IPS DF 6.9 (cell line): ENCODE measurements around the gene TAB2.

ENCODE experiments used
- DNase-seq: peaks from one replicate; pipeline ENCODE4 v3.0.0-alpha.2; 2013; ENCODE audit warnings: low read depth, low spot score
- H3K27ac ChIP-seq: one replicate; pipeline ENCODE4 v1.5.1; 2013; ENCODE audit warnings: low read length, control low read depth
- H3K27me3 ChIP-seq: 2 replicates; pipeline ENCODE4 v1.6.1; 2013; ENCODE audit warnings: mild to moderate bottlenecking, low read length; ENCODE audit not compliant: control insufficient read depth, insufficient read depth
- H3K36me3 ChIP-seq: 2 replicates; pipeline ENCODE4 v1.6.1; 2013; ENCODE audit warnings: low read length; ENCODE audit not compliant: control insufficient read depth, insufficient read depth
- H3K4me1 ChIP-seq: 2 replicates; pipeline ENCODE4 v1.6.1; 2013; ENCODE audit warnings: low read length; ENCODE audit not compliant: control insufficient read depth, insufficient read depth
- H3K4me3 ChIP-seq: 2 replicates; pipeline ENCODE4 v1.5.1; 2013; ENCODE audit warnings: mild to moderate bottlenecking, low read length
- H3K9me3 ChIP-seq: 2 replicates; pipeline ENCODE4 v1.6.1; 2013; ENCODE audit warnings: low read length, inconsistent platforms; ENCODE audit not compliant: control insufficient read depth, insufficient read depth
- WGBS: extraction: QIAGEN DNeasy Blood & Tissue Kit; methylation state at CpG from one replicate; pipeline ENCODE4 v1.1.7; 2013; ENCODE audit warnings: mixed read lengths, missing lambda C conversion rate; ENCODE audit not compliant: insufficient read length, insufficient coverage; 5-methylcytosine and 5-hydroxymethylcytosine counted together

The TAB2 gene

GRCh38 chr6:149284904-149285303 lies 32.6 kb upstream of the TAB2 start:
- H3K4me3 ChIP-seq = no peak overlapping the region
- H3K9me3 ChIP-seq = no peaks in the 10 kb centered on the region
- no peak for DNase-seq
- no peaks in the 10 kb centered on the region for H3K36me3 ChIP-seq
- H3K27me3 ChIP-seq = no peaks in the 10 kb centered on the region
- no CpG with 5 or more reads among the region's 3 CpGs for WGBS
- no peaks in the 10 kb centered on the region for H3K4me1 ChIP-seq
- H3K27ac ChIP-seq = no peak overlapping the region

- H3K27ac ChIP-seq = no peak overlapping the region
- H3K4me3 ChIP-seq = no peak overlapping the region
- H3K9me3 ChIP-seq = no peaks in the 10 kb centered on the region
- WGBS = no CpG with 5 or more reads among the region's 6 CpGs
- no peaks in the 10 kb centered on the region for H3K27me3 ChIP-seq
- no peaks in the 10 kb centered on the region for H3K36me3 ChIP-seq
- no peak for DNase-seq
- H3K4me1 ChIP-seq = no peaks in the 10 kb centered on the region
Measured at GRCh38 chr6:149285626-149286025, 31.9 kb upstream of the TAB2 start.

DNA sequence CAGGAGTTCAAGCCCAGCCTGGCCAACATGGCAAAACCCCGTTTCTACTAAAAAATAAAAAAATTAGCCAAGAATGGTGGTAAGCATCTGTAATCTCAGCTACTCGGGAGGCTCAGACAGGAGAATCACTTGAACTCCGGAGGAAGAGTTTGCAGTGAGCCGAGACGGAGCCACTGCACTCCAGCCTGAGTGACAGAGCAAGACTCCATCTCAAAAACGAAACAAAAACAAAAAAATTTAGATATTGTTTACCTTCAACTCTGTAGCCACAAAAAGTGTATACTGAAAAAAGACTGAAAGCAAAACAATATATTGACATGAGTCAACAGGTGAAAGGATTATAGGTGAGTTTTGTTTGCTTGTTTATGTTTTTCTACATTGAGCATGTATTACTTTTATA lies 30.6 kb upstream of the TAB2 start:
- Histone ChIP-seq H3K27ac (no peak overlapping the region), H3K4me3 (no peak overlapping the region), H3K27me3 (no peaks in the 10 kb centered on the region), H3K36me3 (no peaks in the 10 kb centered on the region), H3K9me3 (no peaks in the 10 kb centered on the region), H3K4me1 (no peaks in the 10 kb centered on the region)
- no peak for DNase-seq
- WGBS = no CpG with 5 or more reads among the region's 6 CpGs

- no CpG with 5 or more reads among the region's 4 CpGs for WGBS
- no peak overlapping the region for H3K27ac ChIP-seq
- DNase-seq = no peak
Measured at GRCh38 chr6:149289192-149289781, 28.2 kb upstream of the TAB2 start.

DNA sequence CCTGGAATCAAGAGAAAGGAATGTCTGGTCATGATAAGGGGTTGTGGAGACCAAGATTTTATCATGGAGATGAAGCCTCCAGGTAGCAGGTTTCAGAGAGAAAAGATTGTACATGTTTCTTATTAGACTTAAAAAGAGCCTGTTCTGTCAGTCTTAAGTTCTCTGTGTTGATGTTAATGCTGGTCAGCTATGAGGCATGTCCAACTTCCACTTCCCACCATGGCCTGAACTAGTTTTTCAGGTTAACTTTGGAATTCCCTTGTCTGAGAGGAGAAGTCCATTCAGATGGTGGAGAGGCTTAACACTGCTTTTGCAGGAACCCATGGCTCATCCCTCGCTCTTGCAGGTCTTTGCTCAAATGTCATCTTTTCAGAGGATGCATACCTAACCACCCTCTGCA lies 27.5 kb upstream of the TAB2 start:
- Histone ChIP-seq H3K4me3 (no peak overlapping the region), H3K9me3 (no peaks in the 10 kb centered on the region), H3K27ac (no peak overlapping the region), H3K27me3 (no peaks in the 10 kb centered on the region), H3K4me1 (no peaks in the 10 kb centered on the region), H3K36me3 (no peaks in the 10 kb centered on the region)
- no peak for DNase-seq
- WGBS = no CpG with 5 or more reads among the region's 1 CpG

More at GRCh38 chr6:149289192-149289781, 28.2 kb upstream of the TAB2 start:
- Histone ChIP-seq H3K36me3 (no peaks in the 10 kb centered on the region), H3K4me1 (no peaks in the 10 kb centered on the region), H3K9me3 (no peaks in the 10 kb centered on the region), H3K27me3 (no peaks in the 10 kb centered on the region), H3K4me3 (no peak overlapping the region)

DNA sequence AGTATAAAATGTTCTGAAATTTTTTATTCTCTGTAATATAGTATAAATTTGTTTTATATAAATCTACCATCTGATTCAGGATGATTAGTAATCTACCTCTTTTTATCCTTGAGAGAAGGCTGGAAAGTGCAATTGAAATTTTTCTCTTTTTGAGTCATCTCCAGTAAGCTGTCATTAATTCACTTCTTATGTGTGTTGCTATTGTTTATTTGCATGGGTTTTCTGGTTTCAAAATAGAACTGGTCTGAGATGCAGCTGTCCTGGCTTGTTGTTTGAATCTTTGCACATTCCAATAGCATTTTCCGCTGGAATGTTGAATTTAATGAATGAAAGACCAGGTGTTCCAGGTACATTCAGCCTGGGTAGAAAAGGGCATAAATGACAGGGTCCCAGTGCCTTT lies 24.3 kb upstream of the TAB2 start:
- no CpG with 5 or more reads among the region's 1 CpG for WGBS
- Histone ChIP-seq H3K36me3 (no peaks in the 10 kb centered on the region), H3K9me3 (no peaks in the 10 kb centered on the region), H3K4me3 (no peak overlapping the region), H3K27me3 (no peaks in the 10 kb centered on the region), H3K4me1 (no peaks in the 10 kb centered on the region), H3K27ac (no peak overlapping the region)
- DNase-seq = no peak

DNA sequence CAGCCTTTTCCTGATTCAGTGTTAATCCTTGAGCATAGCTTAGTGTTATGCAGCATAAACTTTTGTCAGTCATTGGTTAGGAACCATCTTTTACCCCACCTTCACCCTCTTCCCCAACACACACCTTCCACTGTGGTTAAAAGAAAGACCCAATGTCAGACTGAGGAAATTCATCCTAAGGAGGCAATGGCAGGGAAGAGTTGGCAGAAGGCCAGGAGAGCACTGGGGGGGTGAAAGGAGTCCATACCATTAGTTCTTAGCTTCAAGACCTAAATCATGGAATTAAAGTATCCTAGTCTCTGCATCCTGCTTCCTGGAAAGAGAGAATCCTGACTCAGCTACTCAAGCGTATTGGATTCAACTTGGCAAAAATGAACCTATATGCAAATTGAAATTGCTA lies 16.9 kb upstream of the TAB2 start:
- H3K27me3 ChIP-seq = no peaks in the 10 kb centered on the region
- H3K4me3 ChIP-seq = no peak overlapping the region
- H3K36me3 ChIP-seq = no peaks in the 10 kb centered on the region
- DNase-seq = no peak
- H3K4me1 ChIP-seq = no peaks in the 10 kb centered on the region
- no CpG with 5 or more reads among the region's 1 CpG for WGBS
- no peaks in the 10 kb centered on the region for H3K9me3 ChIP-seq
- no peak overlapping the region for H3K27ac ChIP-seq

DNA sequence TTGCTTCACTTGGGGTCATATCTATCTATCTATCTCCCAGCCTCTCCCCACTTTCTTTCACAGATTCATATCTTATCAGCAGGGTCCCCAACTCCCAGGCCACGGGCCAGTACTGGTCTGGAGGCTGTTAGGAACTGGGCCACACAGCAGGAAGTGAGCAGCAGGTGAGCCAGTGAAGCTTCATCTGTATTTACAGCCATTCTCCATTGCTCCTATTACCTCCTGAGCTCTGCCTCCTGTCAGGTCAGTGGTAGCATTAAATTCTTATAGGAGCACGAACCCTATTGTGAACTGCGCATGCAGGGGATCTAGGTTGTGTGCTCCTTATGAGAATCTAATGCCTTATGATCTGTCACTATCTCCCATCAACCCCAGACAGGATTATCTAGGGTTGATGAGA lies 14.8 kb upstream of the TAB2 start:
- Histone ChIP-seq H3K36me3 (no peaks in the 10 kb centered on the region), H3K9me3 (no peaks in the 10 kb centered on the region), H3K27ac (no peak overlapping the region), H3K4me1 (no peaks in the 10 kb centered on the region), H3K4me3 (no peak overlapping the region), H3K27me3 (no peaks in the 10 kb centered on the region)
- no peak for DNase-seq
- no CpG with 5 or more reads among the region's 3 CpGs for WGBS

GRCh38 chr6:149303468-149303867 lies 14.0 kb upstream of the TAB2 start:
- DNase-seq = no peak
- Histone ChIP-seq H3K4me3 (no peak overlapping the region), H3K4me1 (no peaks in the 10 kb centered on the region), H3K27me3 (no peaks in the 10 kb centered on the region), H3K36me3 (no peaks in the 10 kb centered on the region), H3K9me3 (no peaks in the 10 kb centered on the region), H3K27ac (no peak overlapping the region)
- no CpG with 5 or more reads among the region's 1 CpG for WGBS

DNA sequence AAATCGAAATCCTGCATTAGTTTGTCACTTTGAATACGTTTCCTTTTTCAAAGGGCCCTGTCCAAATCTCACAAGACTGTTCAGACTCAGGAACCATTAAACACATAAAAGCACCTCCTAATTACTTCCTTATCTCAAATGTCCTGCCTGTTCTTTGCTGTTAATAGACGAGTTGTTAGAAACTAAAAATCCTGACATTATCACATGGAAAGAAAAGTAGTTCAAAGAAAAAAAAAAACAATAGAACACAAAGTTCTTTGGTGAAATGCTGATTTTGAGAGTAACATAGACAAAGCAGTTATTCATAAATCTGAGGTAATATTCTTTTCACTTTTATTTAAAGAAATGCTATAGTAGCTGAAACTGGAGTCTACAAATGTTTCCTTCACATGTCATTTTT lies 12.1 kb upstream of the TAB2 start:
- WGBS = no CpG with 5 or more reads among the region's 3 CpGs

DNA sequence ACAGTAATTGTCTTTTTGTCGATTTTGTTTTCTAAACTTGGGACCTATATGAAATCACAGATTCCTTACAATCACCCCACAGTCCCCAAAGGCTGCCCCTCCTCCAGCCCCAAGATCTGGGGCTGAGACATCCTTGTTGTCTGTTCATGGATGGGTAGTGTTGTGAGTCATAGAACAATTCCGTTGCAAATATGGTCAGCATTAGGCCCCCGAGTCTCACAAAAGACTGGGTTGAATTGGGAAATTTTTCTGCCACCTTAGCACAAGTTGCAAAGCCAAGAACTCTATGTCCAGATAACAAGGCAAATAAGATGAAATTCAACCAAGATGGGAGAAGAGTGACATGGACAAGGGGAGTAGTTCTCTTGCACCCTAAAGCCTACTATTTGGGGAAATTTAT lies 10.5 kb upstream of the TAB2 start:
- Histone ChIP-seq H3K27ac (no peak overlapping the region), H3K36me3 (no peaks in the 10 kb centered on the region), H3K27me3 (no peaks in the 10 kb centered on the region), H3K9me3 (no peaks in the 10 kb centered on the region), H3K4me1 (no peaks in the 10 kb centered on the region), H3K4me3 (no peak overlapping the region)
- DNase-seq = no peak
- no CpG with 5 or more reads among the region's 3 CpGs for WGBS

More for the DNA sequence above, 12.1 kb upstream of the TAB2 start:
- Histone ChIP-seq H3K4me3 (no peak overlapping the region), H3K4me1 (no peaks in the 10 kb centered on the region), H3K9me3 (no peaks in the 10 kb centered on the region), H3K36me3 (no peaks in the 10 kb centered on the region), H3K27me3 (no peaks in the 10 kb centered on the region), H3K27ac (no peak overlapping the region)
- no peak for DNase-seq
